Peyer's patch (tissue), 4 donors: ENCODE measurements around the gene RASSF4.

Source experiments
- POLR2A ChIP-seq, 2 donors: fragments of 450-650 bp; IDR thresholded peaks; one replicate each; pipeline ENCODE4 v1.5.1; 2017; ENCODE audit warnings: antibody characterized with exemption in 2 of 2, mild to moderate bottlenecking in 2 of 2, moderate library complexity in 2 of 2
- TF ChIP-seq, protein P1 (sequence below), 6 experiments: fragments of 450-650 bp in 4 of 6; fragments of 200-600 bp in 2 of 6; sonication (generic) in 1 of 6; IDR thresholded peaks; one replicate each; pipeline ENCODE4 v1.5.1; 2017 to 2019; ENCODE audit warnings: antibody characterized with exemption in 6 of 6, mild to moderate bottlenecking in 3 of 6, moderate library complexity in 1 of 6

DNA sequence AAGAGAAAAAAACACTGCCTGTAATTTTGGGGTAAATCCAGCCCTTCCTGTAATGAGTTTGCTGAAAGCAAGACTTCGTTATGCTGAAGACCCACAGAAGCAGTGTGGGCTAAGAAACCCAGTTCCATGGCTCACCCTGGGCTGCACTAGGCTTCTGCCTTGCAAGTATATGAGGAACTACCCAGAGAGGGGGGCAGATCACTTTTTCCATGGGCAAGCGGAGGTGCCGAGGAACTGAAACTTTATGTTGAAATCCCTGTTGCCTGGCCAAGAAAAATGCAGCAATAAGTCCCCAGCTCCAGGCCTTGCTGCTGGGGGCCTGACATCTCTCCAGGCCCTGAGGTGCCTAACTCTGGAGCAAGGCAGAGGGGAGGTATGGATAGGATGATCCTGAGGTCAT is 8.5 kb downstream of the RASSF4 start:
- TF ChIP-seq, protein P1, sequence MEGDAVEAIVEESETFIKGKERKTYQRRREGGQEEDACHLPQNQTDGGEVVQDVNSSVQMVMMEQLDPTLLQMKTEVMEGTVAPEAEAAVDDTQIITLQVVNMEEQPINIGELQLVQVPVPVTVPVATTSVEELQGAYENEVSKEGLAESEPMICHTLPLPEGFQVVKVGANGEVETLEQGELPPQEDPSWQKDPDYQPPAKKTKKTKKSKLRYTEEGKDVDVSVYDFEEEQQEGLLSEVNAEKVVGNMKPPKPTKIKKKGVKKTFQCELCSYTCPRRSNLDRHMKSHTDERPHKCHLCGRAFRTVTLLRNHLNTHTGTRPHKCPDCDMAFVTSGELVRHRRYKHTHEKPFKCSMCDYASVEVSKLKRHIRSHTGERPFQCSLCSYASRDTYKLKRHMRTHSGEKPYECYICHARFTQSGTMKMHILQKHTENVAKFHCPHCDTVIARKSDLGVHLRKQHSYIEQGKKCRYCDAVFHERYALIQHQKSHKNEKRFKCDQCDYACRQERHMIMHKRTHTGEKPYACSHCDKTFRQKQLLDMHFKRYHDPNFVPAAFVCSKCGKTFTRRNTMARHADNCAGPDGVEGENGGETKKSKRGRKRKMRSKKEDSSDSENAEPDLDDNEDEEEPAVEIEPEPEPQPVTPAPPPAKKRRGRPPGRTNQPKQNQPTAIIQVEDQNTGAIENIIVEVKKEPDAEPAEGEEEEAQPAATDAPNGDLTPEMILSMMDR (IDR thresholded peaks at IDR 0.05), result no peak
- no peak for TF ChIP-seq POLR2A (IDR thresholded peaks at IDR 0.05)
